H1 (cell line): Measurements from ENCODE around the gene TCF7L1. TPM values are rescaled to one million over a fixed set of nuclear protein-coding genes. Genes with fewer than 3 reads are reported as not detected.

Experiments
- CTCF ChIA-PET: fragments of 300-600 bp; sonication (Branson Sonifier 250); formaldehyde crosslinking; loops from one replicate; lab custom pipeline; 2021; ENCODE audit not compliant: partially characterized antibody; lab: Charles Lee
- POLR2A ChIA-PET: fragments of 300-600 bp; sonication (Branson Sonifier 250); formaldehyde crosslinking; loops from one replicate; lab custom pipeline; 2021; ENCODE audit warnings: inconsistent platforms; ENCODE audit not compliant: partially characterized antibody; lab: Charles Lee
- DNase-seq, 2 experiments: peaks; one replicate each; pipeline versions ENCODE4 v3.0.0 to v3.0.0-alpha.2; 2010 to 2022; ENCODE audit warnings: low spot score in 2 of 2, low read depth in 1 of 2, mixed read lengths in 1 of 2
- FAIRE-seq: peaks from 2 replicates; lab custom pipeline; 2011; peaks lifted over from hg19 to GRCh38; lab: Jason Lieb, UNC
- H2AFZ ChIP-seq: 2 replicates; pipeline ENCODE4 v1.8.1; 2012; ENCODE audit warnings: low read length, inconsistent platforms
- H2AK5ac ChIP-seq: 2 replicates; pipeline ENCODE4 v1.6.1; 2013; ENCODE audit warnings: low read depth, low read length
- H2BK120ac ChIP-seq: replicated peaks from 2 replicates; pipeline ENCODE3; 2013; ENCODE audit warnings: low read depth, low read length, inconsistent platforms
- H2BK12ac ChIP-seq: 2 replicates; pipeline ENCODE4 v1.6.1; 2013; ENCODE audit warnings: low read depth, low read length
- H2BK15ac ChIP-seq: 2 replicates; pipeline ENCODE4 v1.6.1; 2013; ENCODE audit warnings: low read length
- H2BK20ac ChIP-seq: 2 replicates; pipeline ENCODE4 v1.6.1; 2013; ENCODE audit warnings: low read length
- H2BK5ac ChIP-seq: 2 replicates; pipeline ENCODE4 v1.6.1; 2013; ENCODE audit warnings: low read depth, low read length
- H3K14ac ChIP-seq: 2 replicates; pipeline ENCODE4 v1.6.1; 2013; ENCODE audit warnings: inconsistent platforms; ENCODE audit not compliant: insufficient read length
- H3K18ac ChIP-seq: 2 replicates; pipeline ENCODE4 v1.6.1; 2013; ENCODE audit warnings: low read length; ENCODE audit errors: extremely low read depth
- H3K23ac ChIP-seq: 2 replicates; pipeline ENCODE4 v1.6.1; 2013; ENCODE audit warnings: inconsistent platforms; ENCODE audit not compliant: insufficient read length
- H3K23me2 ChIP-seq: 2 replicates; pipeline ENCODE4 v1.6.1; 2013; ENCODE audit warnings: low read depth, low read length
- H3K27ac ChIP-seq: 2 replicates; pipeline ENCODE4 v1.6.1; 2011; ENCODE audit warnings: low read depth, low read length, inconsistent platforms
- H3K27me3 ChIP-seq, 4 experiments: replicated peaks in 1 of 4; 1 replicate in 1 of 4; 2 replicates in 3 of 4; pipeline versions ENCODE4 v1.6.1 to v1.8.1; 2011 to 2013; ENCODE audit warnings: low read length in 3 of 4, mild to moderate bottlenecking in 3 of 4, inconsistent platforms in 2 of 4, mixed read lengths in 2 of 4, moderate library complexity in 1 of 4; ENCODE audit not compliant: control insufficient read depth in 3 of 4, insufficient read depth in 3 of 4; ENCODE audit errors: extremely low read depth in 1 of 4
- H3K36me3 ChIP-seq, 4 experiments: 2 replicates each; pipeline versions ENCODE4 v1.6.1 to v1.8.1; 2011 to 2013; ENCODE audit warnings: mild to moderate bottlenecking in 4 of 4, low read length in 3 of 4, moderate library complexity in 2 of 4, control low read depth in 1 of 4, inconsistent platforms in 1 of 4; ENCODE audit not compliant: insufficient read depth in 4 of 4, control insufficient read depth in 2 of 4
- H3K4ac ChIP-seq: replicated peaks from 2 replicates; pipeline ENCODE3; 2013; ENCODE audit warnings: low read length, low read depth, mixed read lengths, inconsistent platforms; ENCODE audit not compliant: insufficient read length
- H3K4me1 ChIP-seq, 4 experiments: replicated peaks in 1 of 4; 1 replicate in 1 of 4; 2 replicates in 3 of 4; pipeline versions ENCODE4 v1.6.1 to v1.8.1; 2011 to 2013; ENCODE audit warnings: low read length in 3 of 4, inconsistent platforms in 2 of 4, mixed read lengths in 1 of 4; ENCODE audit not compliant: insufficient read depth in 4 of 4, control insufficient read depth in 3 of 4
- H3K4me2 ChIP-seq, 2 experiments: 2 replicates each; pipeline versions ENCODE4 v1.6.1 to v1.8.1; 2011 to 2013; ENCODE audit warnings: low read depth in 2 of 2, low read length in 2 of 2, control low read depth in 1 of 2, inconsistent platforms in 1 of 2, mild to moderate bottlenecking in 1 of 2; ENCODE audit not compliant: insufficient read depth in 1 of 2
- H3K4me3 ChIP-seq, 4 experiments: fragments of 200-600, 300-600 bp in 1 of 4; sonication (generic), shearing (Covaris generic), sonication (Bioruptor Twin) in 1 of 4; 2 replicates each; pipeline versions ENCODE4 v1.5.1 to v1.8.1; 2011 to 2016; ENCODE audit warnings: low read length in 4 of 4, low read depth in 3 of 4, control low read depth in 2 of 4, inconsistent platforms in 2 of 4, mild to moderate bottlenecking in 2 of 4, mixed read lengths in 1 of 4, moderate library complexity in 1 of 4; ENCODE audit not compliant: insufficient read depth in 2 of 4; ENCODE audit errors: extremely low read depth in 1 of 4
- H3K56ac ChIP-seq: replicated peaks from 2 replicates; pipeline ENCODE3; 2013; ENCODE audit warnings: low read depth, mild to moderate bottlenecking, mixed read lengths, low read length, inconsistent platforms; ENCODE audit not compliant: insufficient read length
- H3K79me1 ChIP-seq: 2 replicates; pipeline ENCODE4 v1.6.1; 2013; ENCODE audit warnings: low read depth, low read length, control low read depth
- H3K79me2 ChIP-seq, 2 experiments: 2 replicates each; pipeline versions ENCODE4 v1.6.1 to v1.8.1; 2012 to 2013; ENCODE audit warnings: low read length in 2 of 2, mild to moderate bottlenecking in 2 of 2, inconsistent platforms in 1 of 2; ENCODE audit not compliant: insufficient read depth in 2 of 2, control insufficient read depth in 1 of 2
- H3K9ac ChIP-seq, 4 experiments: replicated peaks in 1 of 4; 1 replicate in 1 of 4; 2 replicates in 3 of 4; pipeline versions ENCODE4 v1.6.1 to v1.8.1; 2011 to 2013; ENCODE audit warnings: low read depth in 3 of 4, low read length in 3 of 4, control low read depth in 2 of 4, mild to moderate bottlenecking in 2 of 4, moderate library complexity in 2 of 4, inconsistent platforms in 1 of 4; ENCODE audit errors: extremely low read depth in 1 of 4
- H3K9me3 ChIP-seq, 2 experiments: 2 replicates each; pipeline versions ENCODE4 v1.6.1 to v1.8.1; 2012 to 2013; ENCODE audit warnings: mild to moderate bottlenecking in 2 of 2, moderate library complexity in 2 of 2, control low read depth in 1 of 2, inconsistent platforms in 1 of 2, low read depth in 1 of 2, low read length in 1 of 2, mixed read lengths in 1 of 2; ENCODE audit not compliant: insufficient read depth in 2 of 2
- H4K20me1 ChIP-seq, 2 experiments: replicated peaks in 1 of 2; 2 replicates each; pipeline versions ENCODE3 to v1.8.1; 2011 to 2013; ENCODE audit warnings: inconsistent platforms in 2 of 2, low read length in 2 of 2, mild to moderate bottlenecking in 1 of 2; ENCODE audit not compliant: insufficient read depth in 2 of 2, control insufficient read depth in 1 of 2
- H4K5ac ChIP-seq: 2 replicates; pipeline ENCODE4 v1.6.1; 2013; ENCODE audit warnings: low read length, low read depth, mixed read lengths, inconsistent platforms; ENCODE audit not compliant: insufficient read length
- H4K8ac ChIP-seq: 2 replicates; pipeline ENCODE4 v1.8.0; 2013; ENCODE audit warnings: mild to moderate bottlenecking, moderate library complexity, low read length, inconsistent platforms; ENCODE audit not compliant: insufficient read depth; ENCODE audit errors: extremely low read depth
- H4K91ac ChIP-seq: replicated peaks from 2 replicates; pipeline ENCODE3; 2013; ENCODE audit warnings: low read length, mixed read lengths, inconsistent platforms; ENCODE audit not compliant: insufficient read length
- POLR2AphosphoS5 ChIP-seq: IDR thresholded peaks from 2 replicates; pipeline ENCODE4 v1.6.1; 2011; ENCODE audit warnings: low read depth, low read length
- whole genome bisulfite sequencing, 2 experiments: shearing (Covaris generic) in 1 of 2; methylation state at CpG; one replicate each; pipeline versions ENCODE4 v1.1.6 to v1.1.7; 2013 to 2015; ENCODE audit warnings: low lambda C conversion rate in 2 of 2, mixed read lengths in 2 of 2, inconsistent platforms in 1 of 2, low coverage in 1 of 2, missing lambda C conversion rate in 1 of 2; ENCODE audit not compliant: insufficient replicate concordance in 2 of 2, insufficient coverage in 1 of 2, insufficient read length in 1 of 2; ENCODE audit errors: extremely low coverage in 1 of 2, missing lambda C conversion rate in 1 of 2; 5-methylcytosine and 5-hydroxymethylcytosine counted together
- polyA plus RNA-seq, 7 experiments: library from polyadenylated mRNA; depleted of rRNA in 3 of 7; stranded (reverse) in 5 of 7; unstranded in 2 of 7; fragments of >200 nt in 5 of 7; fragments of 200-250 nt in 2 of 7; gene quantifications; 1 replicate in 5 of 7; 2 replicates in 1 of 7; 4 replicates in 1 of 7; pipeline versions ENCODE4 v1.2.1 to v1.2.3, GENCODE V29; 2011 to 2013; ENCODE audit warnings: missing spikeins in 2 of 7, mixed read lengths in 2 of 7
- total RNA-seq: library from RNA; stranded (reverse); fragmentation: NEBNext Ultra II Directional; extraction: Animal tissue kit (Norgen Biotek cat#: 25700); gene quantifications from 2 replicates; pipeline ENCODE4 v1.2.1, GENCODE V29; 2021

The TCF7L1 gene
- total and polyA plus RNA-seq, 2 of the 8 experiments (the other 6 are each of a cell fraction or from before 2014, with no cell fraction given), result 27.5 to 108 TPM

DNA sequence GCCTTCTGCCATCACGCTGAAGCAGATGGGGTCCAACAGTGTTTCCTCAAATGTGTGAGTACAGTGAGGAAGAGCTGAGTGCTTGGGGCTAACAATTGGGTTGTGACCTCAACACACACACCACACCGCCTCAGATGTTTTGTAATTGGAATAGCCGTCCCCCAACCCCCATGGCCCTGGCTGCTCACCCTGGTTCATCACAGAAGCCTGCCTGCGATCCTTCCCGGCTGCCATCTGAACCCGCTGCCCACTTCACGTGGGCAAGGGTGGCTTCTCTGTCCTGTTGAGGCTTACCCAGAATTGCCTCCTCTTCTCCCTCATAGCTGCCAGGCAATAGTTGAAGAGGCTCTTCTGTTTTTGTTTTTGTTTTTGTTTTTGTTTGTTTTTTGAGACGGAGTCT, 150.4 kb downstream of the TCF7L1 start:
- WGBS, 2 experiments, result 95% methylated on average over 8 of the region's 8 CpGs; no CpG with 5 or more reads in 1 of the 2 experiments
- H3K79me1 ChIP-seq, result peaks cover 9% of the 10 kb centered on the region; the same call in 1 of the 2 replicates
- POLR2A ChIA-PET, result interaction anchor here (0.6 to 4.5 kb wide), 4 partner anchors 9 to 150 kb away, joined by 3 to 12 read pairs (median 8); partner anchors contain the start of gene TCF7L1
- H2AK5ac ChIP-seq, result no peak overlapping the region
- H3K18ac ChIP-seq, result no peak overlapping the region
- H2BK12ac ChIP-seq, result no peak overlapping the region
- H3K4me2 ChIP-seq, result no peak overlapping the region
- H2BK120ac ChIP-seq, result no peak overlapping the region
- H3K9ac ChIP-seq, result no peak overlapping the region
- no peak overlapping the region for H2BK15ac ChIP-seq
- no peak overlapping the region for H2BK5ac ChIP-seq
- H4K8ac ChIP-seq, result no peak overlapping the region
- DNase-seq, result no peak
- H4K91ac ChIP-seq, result no peak overlapping the region
- peaks cover 2 to 13% (median 6%) of the 10 kb centered on the region in 4 experiments; a peak in 6 of 8 replicates for H3K36me3 ChIP-seq
- H3K79me2 ChIP-seq, result peaks cover 0 to 31% of the 10 kb centered on the region in 2 experiments; a peak in 2 of 4 replicates
- H3K14ac ChIP-seq, result no peak overlapping the region
- CTCF ChIA-PET, result interaction anchor here (0.9 to 6.4 kb wide), 18 partner anchors 13 to 265 kb away, joined by 3 to 137 read pairs (median 6); partner anchors contain the start of gene TCF7L1
- H2BK20ac ChIP-seq, result no peak overlapping the region
- H3K4me1 ChIP-seq, result peaks cover 0 to 8% (median under 1%) of the 10 kb centered on the region in 4 experiments; a peak in 2 of 7 replicates
- no peak overlapping the region for H4K5ac ChIP-seq
- H3K23ac ChIP-seq, result no peak overlapping the region
- no peak overlapping the region for H3K4me3 ChIP-seq
- no peaks in the 10 kb centered on the region for H3K23me2 ChIP-seq
- peaks cover 7 to 10% of the 10 kb centered on the region in 2 experiments for H4K20me1 ChIP-seq
- H2AFZ ChIP-seq, result no peak overlapping the region
- no peak for FAIRE-seq
- H3K27me3 ChIP-seq, result no peaks in the 10 kb centered on the region
- no peak overlapping the region for H3K27ac ChIP-seq
- H3K4ac ChIP-seq, result no peak overlapping the region
- no peaks in the 10 kb centered on the region for H3K9me3 ChIP-seq
- H3K56ac ChIP-seq, result no peak overlapping the region
- TF ChIP-seq POLR2AphosphoS5, result no peak
